H1 (cell line): Measurements from ENCODE around the gene GRK5. TPM values are rescaled to one million over a fixed set of nuclear protein-coding genes. Genes with fewer than 3 reads are reported as not detected.

Experiments used
- BACH1 ChIP-seq: IDR thresholded peaks from 2 replicates; pipeline ENCODE4 v1.6.1; 2012; ENCODE audit warnings: low read length, improper control_type of control experiment
- HDAC2 ChIP-seq, 2 experiments: fragments of 300-600 bp in 1 of 2; sonication (generic) in 1 of 2; IDR thresholded peaks; 2 replicates each; pipeline ENCODE4 v1.6.1; 2011 to 2012; ENCODE audit warnings: low read depth in 2 of 2, low read length in 2 of 2, mild to moderate bottlenecking in 2 of 2, moderate library complexity in 2 of 2, borderline replicate concordance in 1 of 2, inconsistent platforms in 1 of 2
- PHF8 ChIP-seq: fragments of 200-600 bp; sonication (generic); conservative IDR thresholded peaks from 2 replicates; pipeline ENCODE4 v1.7.1; 2012; ENCODE audit warnings: low read depth, mild to moderate bottlenecking, inconsistent platforms, low read length, moderate library complexity
- RXRA ChIP-seq: IDR thresholded peaks from 2 replicates; pipeline ENCODE4 v1.6.1; 2011; ENCODE audit warnings: low read depth, mild to moderate bottlenecking, low read length, moderate library complexity; ENCODE audit not compliant: insufficient read depth
- TEAD4 ChIP-seq: IDR thresholded peaks from 2 replicates; pipeline ENCODE4 v1.6.1; 2012; ENCODE audit warnings: low read depth, low read length, inconsistent platforms, mixed read lengths
- polyA plus RNA-seq, 7 experiments: library from polyadenylated mRNA; depleted of rRNA in 3 of 7; stranded (reverse) in 5 of 7; unstranded in 2 of 7; fragments of >200 nt in 5 of 7; fragments of 200-250 nt in 2 of 7; gene quantifications; 1 replicate in 5 of 7; 2 replicates in 1 of 7; 4 replicates in 1 of 7; pipeline versions ENCODE4 v1.2.1 to v1.2.3, GENCODE V29; 2011 to 2013; ENCODE audit warnings: missing spikeins in 2 of 7, mixed read lengths in 2 of 7
- total RNA-seq: library from RNA; stranded (reverse); fragmentation: NEBNext Ultra II Directional; extraction: Animal tissue kit (Norgen Biotek cat#: 25700); gene quantifications from 2 replicates; pipeline ENCODE4 v1.2.1, GENCODE V29; 2021
- TF ChIP-seq, protein P1 (sequence below): IDR thresholded peaks from 2 replicates; pipeline ENCODE4 v1.6.1; 2012; ENCODE audit warnings: inconsistent platforms

Gene GRK5
- total and polyA plus RNA-seq, 2 of the 8 experiments (the other 6 are each of a cell fraction or from before 2014, with no cell fraction given): 0.54 to 2.5 TPM

GRCh38 chr10:119478111-119478802 lies 270.9 kb downstream of the GRK5 start (continued):
- no peak for TF ChIP-seq PHF8
- TF ChIP-seq, protein P1, sequence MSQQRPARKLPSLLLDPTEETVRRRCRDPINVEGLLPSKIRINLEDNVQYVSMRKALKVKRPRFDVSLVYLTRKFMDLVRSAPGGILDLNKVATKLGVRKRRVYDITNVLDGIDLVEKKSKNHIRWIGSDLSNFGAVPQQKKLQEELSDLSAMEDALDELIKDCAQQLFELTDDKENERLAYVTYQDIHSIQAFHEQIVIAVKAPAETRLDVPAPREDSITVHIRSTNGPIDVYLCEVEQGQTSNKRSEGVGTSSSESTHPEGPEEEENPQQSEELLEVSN: no peak
- TF ChIP-seq BACH1: no peak
- TF ChIP-seq RXRA: no peak
- no peak for TF ChIP-seq TEAD4
- TF ChIP-seq HDAC2 (IDR thresholded peaks at IDR 0.05; ENCODE audit: borderline replicate concordance in 1 of 2, low read depth in 2 of 2, low read length in 2 of 2): no peak
- TF ChIP-seq, all 59 proteins: peak for 0
